HG03469 (cell line): Measurements from ENCODE around the gene MKLN1.
"Not testable (repeated sequence)": the region's sequence is repeated elsewhere in the genome, so short reads cannot be mapped to it uniquely, and the experiment has no call there.

Experiments
- ATAC-seq: cut with Tn5 transposase; IDR thresholded peaks from one replicate; pipeline ENCODE4 v1.9.1; 2021; ENCODE audit warnings: mild to moderate bottlenecking, moderate library complexity, moderate number of reproducible peaks; ENCODE audit not compliant: unreplicated experiment

The MKLN1 gene

GRCh38 chr7:131327626-131328376 lies at the start of gene MKLN1:
TSS of gene MKLN1 (plus strand) at chr7:131327876. CDS start at chr7:131327900, 24 bp downstream.
- peak; percentile 73 for ATAC-seq

DNA sequence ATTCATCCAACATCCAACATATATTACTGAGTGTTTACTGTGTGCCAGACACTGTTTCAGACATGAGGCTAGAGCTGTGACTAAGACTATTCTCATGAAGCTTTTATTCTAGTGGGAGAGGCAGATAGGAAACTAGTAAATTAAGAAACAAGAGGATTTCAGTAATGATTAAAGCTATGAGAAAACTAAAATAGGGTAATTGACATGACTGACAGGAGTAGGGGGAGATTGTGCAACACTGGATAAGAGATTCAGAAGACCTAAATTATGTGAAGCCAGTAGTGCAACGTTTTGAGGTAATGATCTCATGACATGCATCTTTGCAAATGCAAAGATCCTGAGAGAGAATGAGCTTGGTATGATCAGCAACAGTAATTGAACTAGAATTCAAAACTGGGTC lies 48.6 kb upstream of the MKLN1 start:
- no peak for ATAC-seq

DNA sequence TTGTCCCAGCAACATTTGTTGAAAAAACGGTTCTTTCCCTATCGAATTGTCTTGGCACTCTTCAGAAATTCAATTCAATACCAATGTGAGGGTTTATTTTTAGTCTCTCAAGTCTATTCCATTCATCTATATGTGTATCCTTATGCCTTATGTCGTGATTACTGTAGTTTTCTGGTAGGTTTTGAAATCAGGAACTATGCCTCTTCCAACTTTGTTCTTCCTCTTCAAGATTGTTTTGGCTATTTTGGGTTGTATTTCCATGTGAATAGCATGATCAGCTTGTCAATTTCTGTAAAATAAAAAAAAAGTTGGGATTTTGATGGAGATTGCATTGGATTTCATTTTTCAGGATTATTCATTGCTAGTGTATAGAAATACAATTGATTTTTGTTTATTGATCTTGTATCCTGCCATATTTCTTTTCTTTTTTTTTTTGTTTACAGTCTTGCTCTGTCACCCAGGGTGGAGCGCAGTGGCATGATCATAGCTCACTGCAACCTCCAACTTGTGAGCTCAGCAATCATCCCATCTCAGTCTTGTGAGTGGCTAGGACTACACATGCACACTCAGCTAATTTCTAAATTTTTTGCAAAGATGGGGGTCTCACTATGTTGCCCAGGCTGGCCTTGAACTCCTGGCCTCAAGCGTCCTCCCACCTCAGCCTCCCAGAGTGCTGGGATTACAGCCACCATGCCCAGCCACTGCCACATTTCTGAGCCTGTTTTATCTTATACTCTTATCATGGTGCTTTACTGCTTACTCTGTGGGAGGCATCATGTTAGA lies 46.2 kb upstream of the MKLN1 start:
- ATAC-seq, result no peak

GRCh38 chr7:131284702-131285419 lies 42.8 kb upstream of the MKLN1 start:
- no peak for ATAC-seq

- no peak for ATAC-seq
Measured at GRCh38 chr7:131285556-131285955, 42.1 kb upstream of the MKLN1 start.

DNA sequence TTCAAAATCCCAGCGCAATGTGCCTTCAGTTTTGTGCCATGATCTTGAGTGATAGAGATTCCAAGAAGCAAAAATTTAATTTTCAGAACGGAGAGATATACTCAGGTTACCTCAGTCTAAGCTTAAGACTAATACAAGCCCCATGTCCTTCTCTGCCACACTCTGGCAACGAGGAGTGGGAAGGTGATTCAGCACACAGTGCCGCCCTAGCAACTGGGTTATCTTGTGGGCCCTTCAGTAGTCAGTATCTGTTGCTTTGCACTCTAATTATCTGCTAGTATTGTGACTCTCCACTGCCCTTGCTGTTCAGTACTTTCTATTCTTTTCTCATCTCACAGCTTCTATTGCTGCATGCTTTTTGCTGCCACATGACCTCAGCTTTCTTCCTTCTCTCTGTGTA lies 39.2 kb upstream of the MKLN1 start:
- no peak for ATAC-seq

GRCh38 chr7:131289051-131289450 lies 38.6 kb upstream of the MKLN1 start:
- no peak for ATAC-seq

- ATAC-seq, result no peak
Measured at GRCh38 chr7:131292141-131292905, 35.4 kb upstream of the MKLN1 start.

GRCh38 chr7:131293018-131293417 lies 34.7 kb upstream of the MKLN1 start:
- no peak for ATAC-seq

GRCh38 chr7:131294553-131294952 lies 33.1 kb upstream of the MKLN1 start:
- no peak for ATAC-seq

GRCh38 chr7:131298608-131298992 lies 29.1 kb upstream of the MKLN1 start:
- ATAC-seq, result no peak

GRCh38 chr7:131299074-131299473 lies 28.6 kb upstream of the MKLN1 start:
- ATAC-seq, result no peak

DNA sequence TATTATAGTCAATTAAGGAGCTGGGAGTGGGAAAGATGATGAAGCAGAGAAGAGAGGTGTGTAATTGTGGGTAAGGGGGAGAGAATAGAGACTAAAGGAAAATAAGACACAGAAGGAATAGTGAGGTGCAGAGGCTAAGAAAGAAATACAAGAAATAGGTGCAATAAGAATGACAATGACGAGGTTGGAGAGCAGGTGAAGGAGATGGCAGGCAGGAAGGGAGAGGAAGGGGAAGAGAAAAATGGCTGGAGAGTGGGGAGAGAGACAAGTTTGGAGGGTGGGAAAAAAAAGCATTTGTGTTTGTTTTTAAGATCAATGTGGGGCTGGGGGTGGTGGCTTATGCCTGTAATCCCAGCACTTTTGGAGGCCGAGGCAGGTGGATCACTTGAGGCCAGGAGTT lies 27.6 kb upstream of the MKLN1 start:
- no peak for ATAC-seq

GRCh38 chr7:131300572-131301466 lies 26.9 kb upstream of the MKLN1 start:
- no peak for ATAC-seq

- ATAC-seq, result no peak
Measured at GRCh38 chr7:131302446-131302845, 25.2 kb upstream of the MKLN1 start.

DNA sequence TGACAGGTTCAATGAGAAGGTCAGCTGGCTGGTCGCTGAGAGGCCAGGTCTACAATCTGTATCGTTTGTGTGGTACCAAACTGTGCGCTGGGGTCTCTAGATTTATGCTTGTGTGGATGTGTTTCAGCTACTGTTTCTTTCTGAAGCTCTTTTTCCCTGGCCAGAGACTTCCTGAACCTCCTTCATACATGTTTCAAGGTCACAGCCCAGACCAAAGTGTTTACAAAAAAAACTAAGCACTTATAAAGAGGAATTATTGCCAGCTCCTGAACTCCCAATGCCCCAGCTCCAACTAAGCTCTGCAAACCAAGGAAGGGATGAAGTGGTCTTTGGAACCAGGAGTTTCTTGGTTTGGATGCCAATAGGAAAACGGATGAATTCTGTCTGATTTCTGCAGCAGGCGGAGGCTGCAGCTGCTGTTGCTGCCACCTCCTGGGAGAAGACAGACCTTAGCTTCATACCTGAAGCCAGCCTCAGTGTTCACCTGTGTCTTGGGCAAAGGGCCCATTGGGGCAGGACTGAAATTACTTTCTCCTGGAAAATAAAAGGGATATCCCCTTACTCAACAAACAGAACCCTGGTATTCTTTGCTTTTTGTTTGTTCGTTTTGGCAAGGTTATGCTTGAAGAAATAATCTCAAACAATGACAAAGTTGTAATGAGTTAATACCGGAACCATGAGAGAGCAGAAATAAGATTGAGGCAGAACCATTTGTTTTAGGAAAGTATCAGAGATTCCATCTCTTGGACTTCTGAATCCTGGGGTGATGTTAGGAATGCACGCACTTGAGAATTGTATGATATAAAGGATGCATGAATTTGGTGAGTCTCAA lies 24.6 kb upstream of the MKLN1 start:
- ATAC-seq, result no peak

DNA sequence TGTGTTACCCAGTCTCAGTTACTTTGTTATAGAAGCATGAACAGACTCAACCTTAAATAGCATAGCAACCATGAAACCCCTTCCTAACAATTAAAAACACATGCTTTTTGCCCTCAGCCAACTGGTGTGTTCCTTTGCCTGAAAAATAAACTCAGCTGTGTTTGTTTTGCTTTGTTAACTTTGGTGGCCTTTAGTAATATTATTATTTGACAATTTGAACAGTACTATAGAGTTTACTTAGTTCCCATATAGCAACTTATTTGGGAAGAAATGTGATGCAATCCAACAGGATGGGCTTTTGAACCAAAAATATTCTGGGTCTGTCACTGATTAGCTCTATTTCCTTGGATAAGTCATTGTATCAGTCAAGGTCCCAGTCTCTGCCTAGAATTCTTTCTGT lies 22.5 kb upstream of the MKLN1 start:
- no peak for ATAC-seq

DNA sequence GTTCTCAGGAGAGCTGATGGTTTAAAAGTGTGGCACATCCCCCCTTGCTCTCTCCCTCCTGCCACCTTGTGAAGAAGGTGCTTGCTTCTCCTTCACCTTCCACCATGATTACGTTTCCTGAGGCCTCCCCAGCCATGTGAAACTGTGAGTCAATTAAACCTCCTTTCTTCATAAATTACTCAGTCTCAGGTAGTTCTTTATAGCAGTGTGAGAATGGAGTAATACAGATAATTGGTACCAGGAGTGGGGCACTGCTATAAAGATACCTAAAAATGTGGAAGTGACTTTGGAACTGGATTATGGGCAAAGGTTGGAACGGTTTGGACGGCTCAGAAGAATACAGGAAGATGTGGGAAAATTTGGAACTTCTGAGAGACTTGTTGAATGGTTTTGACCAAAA lies 21.6 kb upstream of the MKLN1 start:
- ATAC-seq, result not testable (repeated sequence)

DNA sequence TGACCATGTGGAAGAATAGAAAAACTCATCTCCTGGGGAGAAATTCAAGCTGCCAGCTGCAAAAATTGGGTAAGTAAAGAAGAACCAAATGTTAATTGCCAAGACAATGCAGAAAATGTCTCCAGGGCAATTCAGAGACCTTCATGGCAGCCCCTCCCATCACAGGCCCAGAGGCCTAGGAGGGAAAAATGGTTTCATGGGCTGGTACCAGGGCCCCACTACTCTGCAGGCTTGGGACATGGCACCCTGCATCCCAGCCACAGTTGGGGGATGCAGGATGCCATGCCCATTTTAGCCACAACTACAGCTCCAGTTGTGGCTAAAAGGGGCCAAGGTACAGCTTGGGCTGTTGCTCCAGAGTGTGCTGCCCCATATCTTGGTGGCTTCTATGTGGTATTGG lies 20.9 kb upstream of the MKLN1 start:
- no peak for ATAC-seq
